Measurements from ENCODE around the gene ZNF771. TPM values are rescaled to one million over a fixed set of nuclear protein-coding genes. Genes with fewer than 3 reads are reported as not detected.
A peak's percentile ranks its signal among the peaks of the same experiment; 100 is the strongest.
"Not testable (repeated sequence)": the region's sequence is repeated elsewhere in the genome, so short reads cannot be mapped to it uniquely, and the experiment has no call there.

Gene ZNF771
- total RNA-seq, 1 donor from 2014 or later: 5.1 TPM

DNA sequence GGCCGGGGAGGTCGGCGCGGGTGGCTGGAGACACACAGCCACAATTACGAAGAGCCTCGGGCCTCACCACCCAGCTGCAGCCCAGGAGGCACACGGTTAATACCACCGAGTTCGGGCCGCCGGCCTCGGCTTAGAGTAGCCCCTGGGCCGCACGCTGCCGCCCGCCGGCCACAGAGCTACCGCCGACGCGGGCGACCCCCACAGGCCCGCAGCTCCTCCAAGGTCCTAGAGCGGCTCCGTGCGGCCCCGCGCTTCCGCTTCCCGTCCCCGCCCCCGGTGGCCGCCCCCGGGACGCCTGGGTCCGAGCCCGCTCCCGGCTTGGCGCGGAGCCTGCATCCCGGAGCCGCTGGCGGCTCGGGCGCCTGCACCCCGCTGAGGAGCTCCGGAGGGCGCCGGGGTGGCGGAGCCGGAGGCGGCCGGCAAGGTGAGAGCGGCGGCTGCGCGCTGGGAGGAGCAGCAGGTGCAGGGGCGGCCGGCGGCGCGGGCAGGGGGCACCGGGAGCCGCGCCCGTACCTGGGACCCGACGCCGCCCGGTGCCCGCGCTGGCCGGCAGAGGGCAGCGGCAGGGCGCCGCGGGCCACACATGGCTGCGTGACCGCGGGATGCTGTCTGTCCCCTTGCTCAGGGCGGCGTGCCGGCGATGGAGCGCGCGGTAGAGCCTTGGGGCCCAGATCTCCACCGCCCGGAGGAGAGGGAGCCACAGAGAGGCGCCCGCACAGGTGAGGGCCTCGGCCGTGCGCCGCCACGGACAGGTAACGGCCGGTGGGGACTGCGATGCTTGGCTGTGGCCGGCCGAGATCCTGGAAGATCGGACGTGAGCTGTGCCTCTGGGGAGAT is 12.0 kb upstream of the ZNF771 start, which contains the start of gene ZNF48:
ZNF48 (plus strand) TSS at position 266 of the 837 bp plus-strand sequence; CDS start at position 641, 375 bp downstream.
- intact Hi-C loops (cut with DNase I): no loop called here
- peak; percentile 94 for DNase-seq (ENCODE audit: missing footprints)
- ATAC-seq: peak; percentile 98

- ATAC-seq (no peak), DNase-seq (ENCODE audit: missing footprints) (no peak)
- intact Hi-C loops (cut with DNase I): no loop called here
Measured at GRCh38 chr16:30395992-30396585, 11.3 kb upstream of the ZNF771 start.

DNA sequence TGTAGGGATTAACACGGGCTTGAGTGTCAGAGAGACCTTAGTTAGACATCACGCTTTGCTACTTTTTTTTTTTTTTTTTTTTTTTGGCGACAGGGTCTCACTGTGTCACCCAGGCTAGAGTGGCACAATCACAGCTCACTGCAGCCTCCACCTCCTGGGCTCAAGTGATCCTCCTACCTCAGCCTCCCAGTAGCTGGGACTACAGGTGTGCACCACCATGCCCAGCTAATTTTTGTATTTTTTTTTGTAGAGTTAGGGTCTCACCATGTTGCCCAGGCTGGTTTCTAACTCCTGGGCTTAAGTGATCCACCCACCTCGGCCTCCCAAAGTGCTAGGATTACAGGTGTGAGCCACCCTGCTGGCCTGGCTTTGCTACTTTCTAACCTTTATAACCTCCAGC is 10.8 kb upstream of the ZNF771 start:
- ATAC-seq; intact Hi-C loops (cut with DNase I); DNase-seq (ENCODE audit: missing footprints): not testable (repeated sequence)

DNA sequence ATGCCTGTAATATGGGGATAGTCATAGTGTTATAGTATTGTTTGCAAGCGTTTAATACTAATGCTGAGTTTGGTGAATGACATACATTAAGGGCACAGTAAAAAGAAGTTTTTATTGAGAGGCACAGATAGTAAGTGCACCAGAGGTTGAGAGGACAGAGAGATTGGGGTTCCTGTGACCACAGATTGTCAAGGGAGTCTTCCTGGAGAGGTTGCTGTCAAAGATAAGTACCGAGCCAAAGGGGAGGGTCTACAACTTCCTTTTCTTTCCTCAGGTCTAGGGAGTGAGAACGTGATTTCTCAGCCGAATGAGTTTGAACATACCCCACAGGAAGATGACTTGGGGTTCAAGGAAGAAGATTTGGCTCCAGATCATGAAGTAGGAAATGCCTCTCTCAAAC is 10.3 kb upstream of the ZNF771 start:
- no peak for ATAC-seq
- intact Hi-C loops (cut with DNase I): no loop called here

DNA sequence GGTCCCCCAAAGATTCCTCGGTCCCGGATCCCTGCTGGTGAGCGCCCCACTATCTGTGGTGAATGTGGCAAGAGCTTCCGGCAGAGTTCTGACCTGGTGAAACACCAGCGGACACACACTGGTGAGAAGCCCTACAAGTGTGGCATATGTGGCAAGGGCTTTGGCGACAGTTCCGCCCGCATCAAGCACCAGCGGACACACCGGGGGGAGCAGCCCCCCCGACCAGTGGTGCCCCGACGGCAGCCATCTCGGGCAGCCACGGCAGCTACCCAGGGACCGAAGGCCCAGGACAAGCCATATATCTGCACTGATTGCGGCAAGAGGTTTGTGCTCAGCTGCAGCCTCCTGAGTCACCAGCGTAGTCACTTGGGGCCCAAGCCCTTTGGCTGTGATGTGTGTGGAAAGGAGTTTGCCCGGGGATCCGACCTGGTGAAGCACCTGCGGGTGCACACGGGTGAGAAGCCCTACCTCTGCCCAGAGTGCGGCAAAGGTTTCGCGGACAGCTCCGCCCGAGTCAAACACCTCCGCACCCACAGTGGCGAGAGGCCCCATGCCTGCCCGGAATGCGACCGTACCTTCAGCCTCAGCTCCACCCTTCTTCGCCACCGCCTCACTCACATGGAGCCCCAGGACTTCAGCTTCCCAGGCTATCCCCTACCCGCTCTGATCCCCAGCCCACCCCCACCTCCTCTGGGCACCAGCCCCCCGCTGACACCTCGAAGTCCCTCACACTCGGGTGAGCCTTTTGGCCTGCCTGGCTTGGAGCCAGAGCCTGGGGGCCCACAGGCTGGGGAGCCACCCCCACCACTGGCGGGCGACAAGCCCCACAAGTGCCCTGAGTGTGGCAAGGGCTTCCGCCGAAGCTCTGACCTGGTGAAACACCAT is 9.4 kb upstream of the ZNF771 start:
- ATAC-seq (no peak), DNase-seq (ENCODE audit: missing footprints) (peak; percentile 21)
- intact Hi-C loops (cut with DNase I): no loop called here

More for the DNA sequence above, 10.3 kb upstream of the ZNF771 start:
- no peak for DNase-seq (ENCODE audit: missing footprints)

DNA sequence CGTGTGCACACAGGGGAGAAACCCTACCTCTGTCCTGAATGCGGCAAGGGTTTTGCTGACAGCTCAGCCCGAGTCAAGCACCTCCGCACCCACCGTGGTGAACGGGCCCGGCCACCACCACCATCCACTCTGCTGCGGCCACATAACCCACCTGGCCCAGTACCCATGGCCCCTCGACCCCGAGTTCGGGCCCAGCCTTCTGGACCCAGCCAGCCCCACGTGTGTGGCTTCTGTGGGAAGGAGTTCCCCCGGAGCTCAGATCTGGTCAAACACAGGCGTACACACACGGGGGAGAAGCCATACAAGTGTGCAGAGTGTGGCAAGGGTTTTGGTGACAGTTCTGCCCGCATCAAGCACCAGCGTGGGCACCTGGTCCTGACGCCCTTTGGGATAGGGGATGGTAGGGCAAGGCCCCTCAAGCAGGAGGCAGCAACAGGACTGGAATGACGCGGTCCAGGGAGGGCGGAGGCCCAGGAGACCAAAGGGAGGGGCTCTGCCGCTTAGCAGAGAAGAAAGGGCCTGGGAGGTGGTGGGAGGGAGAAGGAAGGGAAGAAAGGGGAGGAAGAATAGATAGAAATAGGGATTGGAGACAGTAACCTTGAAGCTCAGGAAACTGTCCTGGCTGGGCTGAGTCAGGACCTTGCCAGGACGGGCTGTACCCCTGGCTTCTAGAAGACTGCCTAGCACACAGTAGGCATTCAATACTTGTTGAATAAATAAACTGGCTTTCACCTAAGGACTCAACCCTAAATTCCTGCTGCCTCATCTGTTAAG is 8.6 kb upstream of the ZNF771 start:
- ATAC-seq (no peak), DNase-seq (ENCODE audit: missing footprints) (no peak)
- intact Hi-C loops (cut with DNase I): no loop called here

GRCh38 chr16:30399435-30400186 is 7.8 kb upstream of the ZNF771 start:
- DNase-seq (ENCODE audit: missing footprints) (no peak), ATAC-seq (no peak)
- intact Hi-C loops (cut with DNase I): no loop called here

DNA sequence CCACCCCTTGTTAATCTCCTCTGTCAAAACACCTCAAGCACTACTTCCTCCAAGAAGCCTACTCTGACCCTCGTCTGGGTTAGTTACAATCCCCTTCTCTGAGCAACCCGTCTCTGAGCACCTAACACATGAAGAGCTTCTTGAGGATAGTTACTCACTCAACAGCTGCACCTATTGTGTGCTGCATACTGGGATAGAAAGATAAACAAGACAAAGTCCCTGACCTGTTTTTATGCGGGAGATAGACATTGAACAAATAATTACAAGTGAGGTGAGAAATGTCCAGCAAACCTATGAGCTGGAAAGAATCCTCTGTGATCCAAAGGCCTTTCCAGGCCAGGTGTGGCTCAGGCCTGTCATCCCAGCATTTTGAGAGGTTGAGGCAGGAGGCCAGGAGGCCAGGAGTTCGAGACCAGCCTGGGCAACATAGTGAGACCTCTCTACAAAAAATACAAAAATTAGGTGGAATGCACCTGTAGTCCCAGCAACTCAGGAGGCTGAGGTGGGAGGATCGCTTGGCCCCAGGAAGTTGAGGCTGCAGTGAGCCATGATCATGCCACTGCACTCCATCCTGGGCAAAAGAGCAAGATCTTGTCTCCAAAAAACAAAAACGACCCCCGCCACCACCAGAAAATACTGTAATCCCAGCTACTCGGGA is 5.5 kb upstream of the ZNF771 start:
- no peak for DNase-seq (ENCODE audit: missing footprints)
- intact Hi-C loops (cut with DNase I): no loop called here
- no peak for ATAC-seq

- intact Hi-C loops (cut with DNase I): loop anchor here (5.0 kb wide), 1 partner anchor 309 kb away; the partner anchor contains the start of gene YPEL3
- DNase-seq (ENCODE audit: missing footprints): no peak
- ATAC-seq: no peak
Measured at GRCh38 chr16:30406795-30407101, 658 bp upstream of the ZNF771 start.

GRCh38 chr16:30407804-30408534 is 563 bp downstream of the ZNF771 start:
- intact Hi-C loops (cut with DNase I): loop anchor here (5.0 kb wide), 1 partner anchor 311 kb away; the partner anchor contains the start of gene YPEL3
- peak; percentile 24 for ATAC-seq

DNA sequence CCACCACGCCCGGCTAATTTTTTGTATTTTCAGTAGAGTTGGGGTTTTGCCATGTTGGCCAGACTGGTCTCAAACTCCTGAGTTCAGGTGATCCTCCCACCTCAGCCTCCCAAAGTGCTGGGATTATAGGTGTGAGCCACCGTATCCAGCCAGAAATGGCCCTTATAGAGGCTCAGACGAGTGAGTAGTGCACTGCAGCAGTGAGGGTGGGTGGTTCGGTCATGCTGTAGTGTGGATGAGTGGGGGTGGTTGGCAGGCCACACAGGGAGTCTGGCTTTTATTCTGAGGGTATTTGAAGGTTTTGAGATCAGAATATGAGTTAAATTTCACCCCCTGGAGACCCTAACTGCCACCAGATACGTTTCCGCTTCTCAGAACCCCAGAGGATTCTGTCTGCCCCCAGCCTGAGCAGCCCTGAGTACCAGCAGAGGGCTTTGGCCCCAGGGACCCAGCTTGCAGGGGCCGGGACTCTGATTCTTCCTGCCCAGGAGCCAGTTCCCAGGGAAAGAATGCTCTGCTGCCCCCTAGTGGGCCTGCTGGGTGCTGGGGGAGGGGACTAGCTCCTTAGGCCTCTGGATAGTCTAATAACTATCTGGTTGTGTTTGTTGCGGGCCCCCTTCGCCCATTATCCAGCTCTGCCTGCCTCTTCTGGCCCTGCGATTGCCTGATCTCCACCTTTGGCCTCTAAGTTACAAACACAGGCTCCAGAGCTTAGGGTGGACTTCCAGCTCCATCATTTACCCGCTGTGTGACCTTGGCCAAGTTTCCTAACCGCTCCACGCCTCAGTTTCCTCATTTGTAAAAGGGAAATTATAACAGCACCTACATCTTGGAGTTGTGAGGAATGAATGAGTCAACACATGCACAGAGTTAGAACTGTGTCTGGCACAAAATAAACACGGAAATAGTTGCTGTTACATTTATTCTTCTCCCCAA is 2.0 kb downstream of the ZNF771 start:
- peak; percentile 92 for DNase-seq (ENCODE audit: missing footprints)
- ATAC-seq: peak; percentile 79
- intact Hi-C loops (cut with DNase I): loop anchor here (5.0 kb wide), 1 partner anchor 312 kb away; the partner anchor contains the start of gene YPEL3

More at GRCh38 chr16:30407804-30408534, 563 bp downstream of the ZNF771 start:
- no peak for DNase-seq (ENCODE audit: missing footprints)

GRCh38 chr16:30413112-30413806 is 5.9 kb downstream of the ZNF771 start:
- DNase-seq (ENCODE audit: missing footprints) (no peak), ATAC-seq (no peak)
- intact Hi-C loops (cut with DNase I): no loop called here

DNA sequence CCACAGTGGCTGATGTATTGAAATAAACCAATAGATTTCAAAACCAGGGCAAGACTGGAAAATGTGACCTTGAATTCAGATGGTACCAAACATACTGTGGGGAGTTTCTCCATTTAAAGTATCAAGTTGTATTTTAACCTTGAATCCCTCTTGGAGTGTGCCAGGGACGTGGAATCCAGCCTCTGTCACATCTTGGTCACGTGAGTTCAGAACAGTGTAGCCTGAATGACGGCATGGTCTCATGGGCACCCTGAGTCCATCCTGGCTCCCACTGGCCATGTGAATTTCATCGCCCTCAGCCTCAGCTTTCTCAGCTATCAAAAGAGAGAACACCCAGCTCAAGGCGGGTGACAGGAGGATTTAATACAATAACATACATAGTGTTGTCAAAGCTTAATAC is 6.8 kb downstream of the ZNF771 start:
- no peak for ATAC-seq
- intact Hi-C loops (cut with DNase I): no loop called here
- DNase-seq (ENCODE audit: missing footprints): no peak

DNA sequence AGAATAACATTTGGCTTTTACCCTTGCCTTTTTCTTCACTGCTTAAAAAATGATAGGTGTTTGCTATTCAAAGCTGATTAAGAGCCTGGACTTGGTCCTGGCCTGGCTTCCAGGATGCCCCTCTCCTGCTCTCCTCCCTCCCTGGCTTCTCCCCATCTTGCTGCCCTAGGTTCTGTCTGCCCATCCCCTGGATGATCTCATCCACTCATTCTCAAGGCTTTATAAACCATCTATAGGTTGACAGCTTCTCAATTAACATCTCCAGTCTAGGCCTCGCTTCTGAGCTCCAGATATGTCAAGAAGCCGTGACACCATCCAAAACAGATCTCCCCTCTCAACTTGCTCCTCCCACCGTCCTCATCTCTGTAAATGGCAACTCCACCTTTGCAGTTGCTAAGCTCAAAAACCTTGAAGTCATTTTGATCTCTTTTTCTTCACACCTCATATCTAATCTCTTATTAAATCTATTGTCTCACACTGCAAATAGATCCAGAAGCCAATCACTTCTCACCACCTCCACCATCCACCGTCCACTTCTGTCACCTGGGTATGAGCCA is 8.7 kb downstream of the ZNF771 start:
- intact Hi-C loops (cut with DNase I): no loop called here
- DNase-seq (ENCODE audit: missing footprints): no peak

More for the DNA sequence above, 8.7 kb downstream of the ZNF771 start:
- no peak for ATAC-seq
